HEK293 (cell line): ENCODE measurements around the gene METTL16.

ENCODE experiments used
- CTCF ChIA-PET: fragments of 350-600 bp; formaldehyde crosslinking; extraction: SDS; loops from one replicate; lab custom pipeline; 2021; ENCODE audit warnings: antibody characterized with exemption; lab: Yijun Ruan, JAX
- POLR2A ChIA-PET: fragments of 300-600 bp; formaldehyde crosslinking; extraction: SDS; loops from one replicate; lab custom pipeline; 2020; ENCODE audit warnings: antibody characterized with exemption, inconsistent platforms; lab: Yijun Ruan, JAX
- H3K27ac ChIP-seq: fragments of 200-500 bp; sonication (Bioruptor generic); 2 replicates; pipeline ENCODE4 v1.5.1; 2014; ENCODE audit warnings: low read depth, low read length, control low read depth, inconsistent platforms; ENCODE audit errors: extremely low read depth
- H3K36me3 ChIP-seq, 2 experiments: fragments of 200-500 bp in 1 of 2; sonication (Bioruptor generic) in 1 of 2; 1 replicate in 1 of 2; 2 replicates in 1 of 2; pipeline ENCODE4 v1.5.1; 2014 to 2017; ENCODE audit warnings: inconsistent platforms in 2 of 2, low read length in 2 of 2; ENCODE audit not compliant: control insufficient read depth in 2 of 2, insufficient read depth in 1 of 2
- H3K4me1 ChIP-seq: fragments of 200-500 bp; sonication (Bioruptor generic); 2 replicates; pipeline ENCODE4 v1.5.1; 2014; ENCODE audit warnings: mild to moderate bottlenecking, low read length, inconsistent platforms; ENCODE audit not compliant: control insufficient read depth, insufficient read depth
- H3K4me3 ChIP-seq: 2 replicates; pipeline ENCODE4 v1.5.1; 2011; ENCODE audit warnings: low read depth, mild to moderate bottlenecking, control low read depth, low read length, moderate library complexity
- H3K9me3 ChIP-seq: fragments of 200-500 bp; sonication (Bioruptor generic); 2 replicates; pipeline ENCODE4 v1.5.1; 2014; ENCODE audit warnings: low read depth, low read length, inconsistent platforms; ENCODE audit not compliant: control insufficient read depth, insufficient read depth
- BCL11B ChIP-seq: fragments of 450-650 bp; formaldehyde crosslinking; IDR thresholded peaks from 2 replicates; pipeline ENCODE4 v1.5.1; 2016; ENCODE audit warnings: low read depth, missing biosample characterization, missing genetic modification characterization
- EGR2 ChIP-seq: fragments of 450-650 bp; formaldehyde crosslinking; IDR thresholded peaks from 2 replicates; pipeline ENCODE4 v1.5.1; 2016; ENCODE audit warnings: low read depth, missing biosample characterization, missing genetic modification characterization
- GLI2 ChIP-seq: fragments of 450-650 bp; formaldehyde crosslinking; IDR thresholded peaks from 2 replicates; pipeline ENCODE4; 2017; ENCODE audit warnings: missing biosample characterization, missing genetic modification characterization, low read depth, borderline replicate concordance
- GLIS1 ChIP-seq: fragments of 450-650 bp; formaldehyde crosslinking; IDR thresholded peaks from 2 replicates; pipeline ENCODE4 v1.5.1; 2016; ENCODE audit warnings: missing biosample characterization, missing genetic modification characterization
- OSR2 ChIP-seq: fragments of 450-650 bp; formaldehyde crosslinking; IDR thresholded peaks from 2 replicates; pipeline ENCODE4 v1.5.1; 2016; ENCODE audit warnings: missing biosample characterization, missing genetic modification characterization
- YY1 ChIP-seq: fragments of 450-650 bp; formaldehyde crosslinking; IDR thresholded peaks from 2 replicates; pipeline ENCODE4 v1.5.1; 2018; ENCODE audit warnings: missing biosample characterization, missing genetic modification characterization
- ZBTB7A ChIP-seq: fragments of 450-650 bp; formaldehyde crosslinking; IDR thresholded peaks from 2 replicates; pipeline ENCODE4 v1.5.1; 2016; ENCODE audit warnings: low read depth, missing biosample characterization, missing genetic modification characterization
- ZNF175 ChIP-seq: fragments of 450-650 bp; formaldehyde crosslinking; IDR thresholded peaks from 2 replicates; pipeline ENCODE4 v1.5.1; 2016; ENCODE audit warnings: missing biosample characterization, missing genetic modification characterization
- ZNF184 ChIP-seq: fragments of 450-650 bp; IDR thresholded peaks from 2 replicates; pipeline ENCODE4 v1.5.1; 2018; ENCODE audit warnings: missing biosample characterization, mild to moderate bottlenecking, missing genetic modification characterization
- ZNF223 ChIP-seq: fragments of 450-650 bp; formaldehyde crosslinking; IDR thresholded peaks from 2 replicates; pipeline ENCODE4 v1.5.1; 2016; ENCODE audit warnings: missing biosample characterization, missing genetic modification characterization
- ZNF23 ChIP-seq: fragments of 450-650 bp; formaldehyde crosslinking; IDR thresholded peaks from 2 replicates; pipeline ENCODE4 v1.5.1; 2016; ENCODE audit warnings: missing biosample characterization, missing genetic modification characterization, borderline replicate concordance
- ZNF239 ChIP-seq: fragments of 450-650 bp; formaldehyde crosslinking; IDR thresholded peaks from 2 replicates; pipeline ENCODE4 v1.5.1; 2016; ENCODE audit warnings: missing biosample characterization, missing genetic modification characterization
- ZNF302 ChIP-seq: fragments of 450-650 bp; formaldehyde crosslinking; IDR thresholded peaks from 2 replicates; pipeline ENCODE4 v1.5.1; 2016; ENCODE audit warnings: missing biosample characterization, missing genetic modification characterization, low read depth
- ZNF501 ChIP-seq: fragments of 450-650 bp; formaldehyde crosslinking; IDR thresholded peaks from 2 replicates; pipeline ENCODE4 v1.5.1; 2016; ENCODE audit warnings: missing biosample characterization, missing genetic modification characterization
- ZNF518A ChIP-seq: fragments of 450-650 bp; formaldehyde crosslinking; conservative IDR thresholded peaks from 2 replicates; pipeline ENCODE4 v1.5.1; 2016; ENCODE audit warnings: low read depth, missing biosample characterization, missing genetic modification characterization
- ZNF521 ChIP-seq: fragments of 450-650 bp; formaldehyde crosslinking; IDR thresholded peaks from 2 replicates; pipeline ENCODE4 v1.5.1; 2017; ENCODE audit warnings: missing biosample characterization, mild to moderate bottlenecking, missing genetic modification characterization
- ZNF544 ChIP-seq: fragments of 450-650 bp; formaldehyde crosslinking; IDR thresholded peaks from 2 replicates; pipeline ENCODE4 v1.5.0; 2017; ENCODE audit warnings: missing biosample characterization, missing genetic modification characterization
- ZNF549 ChIP-seq: fragments of 450-650 bp; IDR thresholded peaks from 2 replicates; pipeline ENCODE4 v1.5.1; 2018; ENCODE audit warnings: missing biosample characterization, missing genetic modification characterization, mild to moderate bottlenecking, inconsistent platforms, moderate library complexity
- ZNF600 ChIP-seq: fragments of 450-650 bp; formaldehyde crosslinking; IDR thresholded peaks from 2 replicates; pipeline ENCODE4 v1.5.1; 2016; ENCODE audit warnings: missing biosample characterization, missing genetic modification characterization
- ZNF610 ChIP-seq: fragments of 450-650 bp; formaldehyde crosslinking; IDR thresholded peaks from 2 replicates; pipeline ENCODE4 v1.5.1; 2016; ENCODE audit warnings: missing biosample characterization, missing genetic modification characterization, borderline replicate concordance
- ZNF623 ChIP-seq: fragments of 450-650 bp; formaldehyde crosslinking; IDR thresholded peaks from 2 replicates; pipeline ENCODE4 v1.5.1; 2016; ENCODE audit warnings: missing biosample characterization, missing genetic modification characterization
- ZNF626 ChIP-seq: fragments of 450-650 bp; sonication (Bioruptor Pico); formaldehyde crosslinking; IDR thresholded peaks from 2 replicates; pipeline ENCODE4 v1.5.1; 2018; ENCODE audit warnings: missing biosample characterization, missing genetic modification characterization, inconsistent platforms
- ZNF629 ChIP-seq: fragments of 450-650 bp; formaldehyde crosslinking; IDR thresholded peaks from 2 replicates; pipeline ENCODE4 v1.5.1; 2017; ENCODE audit warnings: missing biosample characterization, missing genetic modification characterization
- ZNF664 ChIP-seq: fragments of 450-650 bp; formaldehyde crosslinking; IDR thresholded peaks from 2 replicates; pipeline ENCODE4 v1.5.1; 2016; ENCODE audit warnings: missing biosample characterization, missing genetic modification characterization
- ZNF776 ChIP-seq: fragments of 450-650 bp; formaldehyde crosslinking; IDR thresholded peaks from 2 replicates; pipeline ENCODE4 v1.5.0; 2017; ENCODE audit warnings: missing biosample characterization, missing genetic modification characterization, borderline replicate concordance
- ZNF837 ChIP-seq: fragments of 450-650 bp; formaldehyde crosslinking; IDR thresholded peaks from 2 replicates; pipeline ENCODE4 v1.5.1; 2016; ENCODE audit warnings: missing biosample characterization, missing genetic modification characterization

METTL16 gene

GRCh38 chr17:2393174-2393953, 118.3 kb downstream of the METTL16 start (continued):
- TF ChIP-seq ZNF302 (tag by site-specific recombination) (no peak), ZNF518A (tag by site-specific recombination) (no peak), GLI2 (no peak), ZNF23 (tag by site-specific recombination) (no peak), ZNF544 (tag by site-specific recombination) (no peak), EGR2 (tag by site-specific recombination) (no peak), ZNF501 (peak; percentile 81; the same call in 1 of the 2 replicates), ZBTB7A (peak; percentile 83; the same call in 1 of the 2 replicates), ZNF175 (no peak), ZNF600 (tag by site-specific recombination) (0 out of 2 replicates have a peak, but pooled peaks have one; percentile 22), YY1 (peak; percentile 59; the same call in 1 of the 2 replicates), ZNF629 (tag by site-specific recombination) (peak; percentile 89), ZNF549 (no peak), ZNF239 (no peak)

DNA sequence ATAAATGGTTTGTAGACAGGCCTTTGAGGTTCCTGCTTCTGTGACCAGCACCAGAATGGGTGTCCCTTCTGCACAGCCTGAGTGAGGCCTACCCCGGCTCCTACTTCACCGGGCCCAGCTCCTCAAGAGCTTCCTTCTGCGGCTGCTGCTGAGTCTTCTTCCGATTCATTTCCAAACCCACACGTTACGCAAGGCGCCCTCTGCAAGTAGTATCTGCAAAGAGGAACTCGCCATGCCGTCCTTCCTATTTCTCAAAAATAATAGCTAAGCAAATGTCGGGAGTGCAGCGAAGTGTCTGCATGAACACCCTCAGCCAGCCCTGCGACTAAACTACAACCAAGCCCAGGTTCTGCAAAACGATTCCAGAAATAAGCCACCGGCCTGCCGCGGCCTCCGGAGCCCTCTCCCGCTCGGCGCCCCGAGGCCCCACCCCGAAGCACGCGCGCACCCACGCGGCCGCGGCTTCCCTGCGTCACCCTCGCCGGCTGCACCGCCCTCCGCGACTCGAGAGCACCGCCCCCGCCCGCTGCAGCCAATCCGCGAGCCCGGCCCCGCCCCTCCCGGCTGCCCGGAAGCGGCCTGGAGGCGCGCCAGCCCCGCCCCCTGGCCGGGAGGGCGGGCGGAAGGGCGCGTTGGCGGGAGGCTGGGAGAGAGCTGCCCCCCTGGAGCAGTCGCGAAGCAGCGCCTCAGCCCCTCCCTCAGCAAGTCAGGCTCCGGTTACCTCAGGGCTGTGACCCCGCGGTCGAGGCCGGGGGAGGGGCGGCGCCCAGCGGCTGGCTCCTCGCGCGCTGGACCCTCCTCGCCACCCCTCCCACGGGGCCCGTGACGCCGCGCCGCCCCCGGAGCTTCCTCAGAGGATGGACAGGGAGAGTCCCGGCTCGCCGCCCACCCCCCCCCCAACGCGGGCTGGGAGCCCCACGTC, 119.2 kb downstream of the METTL16 start:
- CTCF ChIA-PET, result interaction anchor here (0.6 to 4.6 kb wide), 6 partner anchors 10 to 332 kb away, joined by 3 to 48 read pairs (median 6); no protein-coding TSS in a partner anchor
- peak overlapping the region; percentile 65 for H3K4me3 ChIP-seq
- H3K9me3 ChIP-seq, result no peaks in the 10 kb centered on the region
- H3K36me3 ChIP-seq, result peaks cover 0 to 2% of the 10 kb centered on the region in 2 experiments; a peak in 2 of 3 replicates
- H3K27ac ChIP-seq, result peak overlapping the region; percentile 97
- peaks cover 36% of the 10 kb centered on the region for H3K4me1 ChIP-seq
- POLR2A ChIA-PET, result interaction anchor here (0.6 to 2.4 kb wide), 9 partner anchors 9 to 200 kb away, joined by 3 to 20 read pairs (median 4); partner anchors contain the start of genes PAFAH1B1, SMG6, SRR and TSR1
- no peak for TF ChIP-seq ZNF521 (tag by site-specific recombination)
- no peak for TF ChIP-seq ZNF626 (tag by site-specific recombination)
- TF ChIP-seq OSR2, result peak; percentile 63; the same call in 1 of the 2 replicates
- TF ChIP-seq ZNF664, result no peak
- no peak for TF ChIP-seq ZNF623 (tag by site-specific recombination)
- no peak for TF ChIP-seq ZNF518A (tag by site-specific recombination)
- TF ChIP-seq ZNF610 (tag by site-specific recombination), result no peak
- TF ChIP-seq ZNF776 (tag by site-specific recombination), result no peak
- peak; percentile 96 for TF ChIP-seq GLIS1
- no peak for TF ChIP-seq ZNF837 (tag by site-specific recombination)
- peak; percentile 89; the same call in 1 of the 2 replicates for TF ChIP-seq BCL11B (tag by site-specific recombination)
- no peak for TF ChIP-seq ZNF223 (tag by site-specific recombination)
- peak; percentile 44; the same call in 1 of the 2 replicates for TF ChIP-seq ZNF184 (tag by site-specific recombination)
